Suprapubic skin (tissue), 3 donors: ENCODE measurements around the gene ZEB2.

ENCODE experiments used
- POLR2A ChIP-seq, 2 donors: fragments of 450-650 bp; IDR thresholded peaks; one replicate each; pipeline ENCODE4 v1.6.1; 2017; ENCODE audit warnings: antibody characterized with exemption in 2 of 2, mild to moderate bottlenecking in 2 of 2, moderate library complexity in 2 of 2
- TF ChIP-seq, protein P1 (sequence below), 2 donors: fragments of 200-600 bp in 1 of 2; fragments of 450-650 bp in 1 of 2; sonication (generic) in 1 of 2; IDR thresholded peaks; one replicate each; pipeline ENCODE4 v1.5.1; 2016 to 2019; ENCODE audit warnings: antibody characterized with exemption in 2 of 2, mild to moderate bottlenecking in 1 of 2, moderate library complexity in 1 of 2

DNA sequence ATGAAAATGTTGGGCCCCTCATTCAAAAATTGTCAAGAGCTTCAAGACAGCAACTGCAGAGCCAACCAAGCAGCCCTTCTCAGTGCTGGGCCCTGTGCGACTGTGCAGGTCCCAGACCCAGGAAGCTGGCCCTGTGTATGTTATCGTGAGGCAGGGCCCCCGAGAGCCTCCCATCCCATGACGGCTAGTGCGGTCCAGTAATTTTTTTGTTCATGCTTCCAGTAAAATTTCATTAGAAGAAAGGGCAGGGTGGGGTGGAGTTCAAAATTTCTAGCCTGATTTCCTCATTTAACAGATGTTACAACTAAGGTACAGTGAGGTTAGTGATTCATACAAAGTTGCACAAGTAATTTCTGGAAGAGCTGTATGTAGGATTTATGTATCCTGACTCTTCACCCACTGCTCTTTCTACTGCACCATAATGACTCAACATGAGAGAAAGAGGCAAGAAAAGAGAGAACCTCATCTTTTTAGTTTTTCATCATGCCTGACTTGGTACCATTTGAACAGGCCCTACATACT is 105.5 kb downstream of the ZEB2 start:
- TF ChIP-seq, protein P1, sequence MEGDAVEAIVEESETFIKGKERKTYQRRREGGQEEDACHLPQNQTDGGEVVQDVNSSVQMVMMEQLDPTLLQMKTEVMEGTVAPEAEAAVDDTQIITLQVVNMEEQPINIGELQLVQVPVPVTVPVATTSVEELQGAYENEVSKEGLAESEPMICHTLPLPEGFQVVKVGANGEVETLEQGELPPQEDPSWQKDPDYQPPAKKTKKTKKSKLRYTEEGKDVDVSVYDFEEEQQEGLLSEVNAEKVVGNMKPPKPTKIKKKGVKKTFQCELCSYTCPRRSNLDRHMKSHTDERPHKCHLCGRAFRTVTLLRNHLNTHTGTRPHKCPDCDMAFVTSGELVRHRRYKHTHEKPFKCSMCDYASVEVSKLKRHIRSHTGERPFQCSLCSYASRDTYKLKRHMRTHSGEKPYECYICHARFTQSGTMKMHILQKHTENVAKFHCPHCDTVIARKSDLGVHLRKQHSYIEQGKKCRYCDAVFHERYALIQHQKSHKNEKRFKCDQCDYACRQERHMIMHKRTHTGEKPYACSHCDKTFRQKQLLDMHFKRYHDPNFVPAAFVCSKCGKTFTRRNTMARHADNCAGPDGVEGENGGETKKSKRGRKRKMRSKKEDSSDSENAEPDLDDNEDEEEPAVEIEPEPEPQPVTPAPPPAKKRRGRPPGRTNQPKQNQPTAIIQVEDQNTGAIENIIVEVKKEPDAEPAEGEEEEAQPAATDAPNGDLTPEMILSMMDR (IDR thresholded peaks at IDR 0.05) = no peak
- no peak for TF ChIP-seq POLR2A (IDR thresholded peaks at IDR 0.05)
